Measurements from ENCODE around the gene SLC52A1. TPM values are rescaled to one million over a fixed set of nuclear protein-coding genes. Genes with fewer than 3 reads are reported as not detected.

The SLC52A1 gene
- total and polyA plus RNA-seq, 7 donors: 0.23 to 0.74 TPM; not detected in 5

DNA sequence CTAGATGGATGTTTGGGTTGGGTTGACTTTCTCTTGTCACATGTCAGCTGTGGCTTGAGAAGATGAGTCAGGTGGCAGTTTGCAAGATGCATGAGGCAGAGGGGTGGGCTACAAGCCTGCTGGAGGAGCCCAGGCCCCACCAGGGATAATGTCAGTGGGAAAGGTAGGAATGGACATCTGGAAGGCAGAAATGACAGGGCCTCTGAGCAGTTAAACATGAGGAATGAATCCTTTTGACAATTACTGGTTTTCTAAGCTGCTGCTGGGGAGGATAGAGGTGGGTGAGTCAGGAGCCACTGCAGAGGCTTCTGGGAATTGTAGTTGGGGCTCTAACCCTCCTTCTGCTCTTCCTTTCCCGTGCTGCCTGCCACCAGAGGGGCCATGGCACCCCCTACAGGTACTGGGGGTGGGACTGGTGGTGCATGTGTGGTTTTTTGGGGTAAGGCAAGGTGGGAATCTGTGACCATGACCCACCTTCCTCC, 15.7 kb downstream of the SLC52A1 start:
- 45 to 63% methylated on average over 1 of the region's 1 CpG for WGBS, 2 donors
- H3K9me3 ChIP-seq: no peaks in the 10 kb centered on the region
- peaks cover 14 to 98% (median 68%) of the 10 kb centered on the region in 4 donors for H3K36me3 ChIP-seq
- no peak overlapping the region for H3K27ac ChIP-seq
- TF ChIP-seq EP300 (IDR thresholded peaks at IDR 0.05) (no peak), POLR2AphosphoS5 (IDR thresholded peaks at IDR 0.05) (no peak), POLR2A (IDR thresholded peaks at IDR 0.05) (no peak)
- TF ChIP-seq, protein P1, sequence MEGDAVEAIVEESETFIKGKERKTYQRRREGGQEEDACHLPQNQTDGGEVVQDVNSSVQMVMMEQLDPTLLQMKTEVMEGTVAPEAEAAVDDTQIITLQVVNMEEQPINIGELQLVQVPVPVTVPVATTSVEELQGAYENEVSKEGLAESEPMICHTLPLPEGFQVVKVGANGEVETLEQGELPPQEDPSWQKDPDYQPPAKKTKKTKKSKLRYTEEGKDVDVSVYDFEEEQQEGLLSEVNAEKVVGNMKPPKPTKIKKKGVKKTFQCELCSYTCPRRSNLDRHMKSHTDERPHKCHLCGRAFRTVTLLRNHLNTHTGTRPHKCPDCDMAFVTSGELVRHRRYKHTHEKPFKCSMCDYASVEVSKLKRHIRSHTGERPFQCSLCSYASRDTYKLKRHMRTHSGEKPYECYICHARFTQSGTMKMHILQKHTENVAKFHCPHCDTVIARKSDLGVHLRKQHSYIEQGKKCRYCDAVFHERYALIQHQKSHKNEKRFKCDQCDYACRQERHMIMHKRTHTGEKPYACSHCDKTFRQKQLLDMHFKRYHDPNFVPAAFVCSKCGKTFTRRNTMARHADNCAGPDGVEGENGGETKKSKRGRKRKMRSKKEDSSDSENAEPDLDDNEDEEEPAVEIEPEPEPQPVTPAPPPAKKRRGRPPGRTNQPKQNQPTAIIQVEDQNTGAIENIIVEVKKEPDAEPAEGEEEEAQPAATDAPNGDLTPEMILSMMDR (IDR thresholded peaks at IDR 0.05): no peak
- H3K4me3 ChIP-seq: no peak overlapping the region
- no peaks in the 10 kb centered on the region for H3K27me3 ChIP-seq
- H3K4me1 ChIP-seq: no peaks in the 10 kb centered on the region
- no peak for DNase-seq
- intact Hi-C loops (cut with DNase I): no loop called here

DNA sequence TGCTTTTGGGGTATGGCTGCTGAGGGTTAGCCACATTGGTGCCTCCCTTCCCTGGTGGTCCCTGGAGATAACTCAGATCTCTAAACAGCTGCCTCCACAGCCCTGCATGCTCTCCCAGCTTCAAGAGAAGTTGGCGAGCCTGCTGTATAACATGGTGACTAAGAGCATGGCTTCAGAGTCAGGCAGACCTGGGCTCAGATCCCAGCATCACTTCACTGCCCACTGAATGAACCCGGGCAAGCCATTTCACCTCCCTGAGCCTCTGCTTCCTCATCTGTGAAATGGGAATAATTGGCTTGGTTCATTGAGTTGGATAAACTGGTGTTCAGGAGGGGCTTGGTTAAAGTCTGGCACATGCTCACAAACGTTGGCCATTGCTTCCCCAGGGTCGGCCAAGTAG, 20.9 kb downstream of the SLC52A1 start:
- H3K9me3 ChIP-seq: no peaks in the 10 kb centered on the region
- no peak overlapping the region for H3K4me3 ChIP-seq
- intact Hi-C loops (cut with DNase I): no loop called here
- no peak overlapping the region for H3K27ac ChIP-seq
- no peak for DNase-seq
- no peaks in the 10 kb centered on the region for H3K4me1 ChIP-seq
- 87 to 90% methylated on average over 4 of the region's 4 CpGs for WGBS, 2 donors
- H3K36me3 ChIP-seq: peaks cover 14 to 97% (median 50%) of the 10 kb centered on the region in 4 donors
- no peak for TF ChIP-seq EP300 (IDR thresholded peaks at IDR 0.05)
- TF ChIP-seq, protein P1 (IDR thresholded peaks at IDR 0.05): no peak
- no peak for TF ChIP-seq POLR2A (IDR thresholded peaks at IDR 0.05)
- no peak for TF ChIP-seq POLR2AphosphoS5 (IDR thresholded peaks at IDR 0.05)
- no peaks in the 10 kb centered on the region for H3K27me3 ChIP-seq

- intact Hi-C loops (cut with DNase I): no loop called here
- peaks cover 28 to 97% (median 57%) of the 10 kb centered on the region in 4 donors for H3K36me3 ChIP-seq
- H3K4me1 ChIP-seq: no peaks in the 10 kb centered on the region
- WGBS, 2 donors: 80 to 84% methylated on average over 6 of the region's 6 CpGs
- DNase-seq: no peak
- TF ChIP-seq POLR2AphosphoS5 (IDR thresholded peaks at IDR 0.05) (no peak), EP300 (IDR thresholded peaks at IDR 0.05) (no peak), POLR2A (IDR thresholded peaks at IDR 0.05) (no peak)
- TF ChIP-seq, protein P1 (IDR thresholded peaks at IDR 0.05): no peak
- no peak overlapping the region for H3K4me3 ChIP-seq
- H3K27me3 ChIP-seq: no peaks in the 10 kb centered on the region
- no peaks in the 10 kb centered on the region for H3K9me3 ChIP-seq
- H3K27ac ChIP-seq: no peak overlapping the region
Measured at GRCh38 chr17:5011928-5012327, 23.3 kb downstream of the SLC52A1 start.

DNA sequence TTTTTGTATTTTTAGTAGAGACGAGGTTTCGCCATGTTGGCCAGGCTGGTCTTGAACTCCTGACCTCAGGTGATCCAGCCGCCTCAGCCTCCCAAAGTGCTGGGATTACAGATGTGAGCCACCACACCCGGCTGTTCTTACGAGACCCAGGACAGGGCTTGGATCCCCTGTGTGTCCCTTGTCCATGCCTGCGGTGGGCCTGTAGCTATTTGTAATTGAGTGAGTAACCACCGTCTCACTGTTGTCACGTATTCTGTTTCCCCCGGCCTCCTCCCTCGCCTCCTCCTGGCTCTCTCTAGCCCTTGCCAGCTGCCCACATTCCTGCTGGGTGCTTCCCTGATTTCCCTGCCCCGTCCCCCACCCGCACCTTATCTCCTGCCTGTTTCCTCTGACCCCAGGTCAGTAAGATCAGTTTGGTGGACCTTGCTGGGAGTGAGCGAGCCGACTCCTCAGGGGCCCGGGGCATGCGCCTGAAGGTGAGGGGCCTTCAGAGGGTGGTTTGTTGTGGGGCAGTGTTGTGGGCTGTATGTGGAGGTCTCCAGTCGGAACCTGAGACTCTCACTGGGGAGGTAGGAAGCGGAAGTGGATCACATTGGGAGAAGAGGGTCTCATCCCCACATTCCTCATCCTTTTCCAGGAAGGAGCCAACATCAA, 31.9 kb downstream of the SLC52A1 start:
- no peaks in the 10 kb centered on the region for H3K27me3 ChIP-seq
- intact Hi-C loops (cut with DNase I): no loop called here
- no peak overlapping the region for H3K27ac ChIP-seq
- TF ChIP-seq POLR2AphosphoS5 (IDR thresholded peaks at IDR 0.05) (no peak), EP300 (IDR thresholded peaks at IDR 0.05) (no peak), POLR2A (IDR thresholded peaks at IDR 0.05) (no peak)
- TF ChIP-seq, protein P1 (IDR thresholded peaks at IDR 0.05): no peak
- no peaks in the 10 kb centered on the region for H3K9me3 ChIP-seq
- peaks cover 0 to 26% (median 25%) of the 10 kb centered on the region in 4 donors for H3K4me1 ChIP-seq
- peaks cover 48 to 78% (median 75%) of the 10 kb centered on the region in 4 donors for H3K36me3 ChIP-seq
- DNase-seq: no peak
- no peak overlapping the region for H3K4me3 ChIP-seq
- 96% methylated on average over 18 of the region's 18 CpGs for WGBS, 2 donors

Measured in sigmoid colon (tissue), 7 donors.